Measurements from ENCODE around the gene SORT1.

GRCh38 chr1:109279615-109280278, 118.0 kb downstream of the SORT1 start:
- TF ChIP-seq CTCF (IDR thresholded peaks at IDR 0.05; ENCODE audit: insufficient read depth, low read length, poor library complexity, severe bottlenecking) (no peak), EZH2phosphoT487 (conservative IDR thresholded peaks at IDR 0.05; ENCODE audit: low read length) (no peak)

Measured in SU-DHL-6 (cell line).